GM12878 (cell line): ENCODE measurements around the gene MYO18B. TPM values are rescaled to one million over a fixed set of nuclear protein-coding genes. Genes with fewer than 3 reads are reported as not detected.

Source experiments
- ATAC-seq: fragments of 200-7000 bp; cut with Tn5 transposase; 3 replicates; pipeline ENCODE4 v1.9.1; 2020; ENCODE audit warnings: mild to moderate bottlenecking, moderate library complexity
- BruUV-seq: library from RNA; stranded (reverse); fragments of 400-500 nt; replicated peaks from 2 replicates; lab custom pipeline; 2021; lab: Mats Ljungman, UMichigan
- CTCF ChIA-PET: fragments of 300-600 bp; sonication (Branson Sonifier 250); formaldehyde crosslinking; extraction: SDS; loops from one replicate; lab custom pipeline; 2021; ENCODE audit warnings: inconsistent platforms; lab: Yijun Ruan, JAX
- POLR2A ChIA-PET: fragments of 350-600 bp; formaldehyde crosslinking; extraction: SDS; loops from one replicate; lab custom pipeline; 2021; ENCODE audit warnings: inconsistent platforms; lab: Charles Lee
- RAD21 ChIA-PET: fragments of 300-600 bp; sonication (Branson Sonifier 250); formaldehyde crosslinking; loops from one replicate; lab custom pipeline; 2023; ENCODE audit warnings: antibody characterized with exemption; ENCODE audit not compliant: unreplicated experiment; lab: Charles Lee
- SMC1A ChIA-PET: fragments of 300-600 bp; sonication (Branson Sonifier 250); formaldehyde crosslinking; loops from one replicate; lab custom pipeline; 2023; ENCODE audit not compliant: unreplicated experiment, uncharacterized antibody; lab: Charles Lee
- DNase-seq: peaks from one replicate; pipeline ENCODE4 v3.0.0-alpha.2; 2011; ENCODE audit warnings: low read depth, low spot score
- FAIRE-seq: peaks from 3 replicates; lab custom pipeline; 2011; peaks lifted over from hg19 to GRCh38; lab: Jason Lieb, UNC
- H2AFZ ChIP-seq: 2 replicates; pipeline ENCODE4 v1.6.0; 2011; ENCODE audit warnings: low read depth, low read length, control low read depth; ENCODE audit not compliant: control insufficient read depth
- H3K27ac ChIP-seq: 2 replicates; pipeline ENCODE4 v1.5.1; 2011; ENCODE audit warnings: control low read depth; ENCODE audit not compliant: control insufficient read depth, insufficient read depth
- H3K27me3 ChIP-seq, 2 experiments: replicated peaks in 1 of 2; 2 replicates each; pipeline versions ENCODE4 v1.6.0 to v1.6.1; 2011; ENCODE audit warnings: low read length in 1 of 2; ENCODE audit not compliant: control insufficient read depth in 2 of 2, insufficient read depth in 2 of 2
- H3K36me3 ChIP-seq, 2 experiments: 2 replicates each; pipeline ENCODE4 v1.5.1; 2011; ENCODE audit warnings: low read length in 1 of 2; ENCODE audit not compliant: control insufficient read depth in 2 of 2, insufficient read depth in 2 of 2
- H3K4me1 ChIP-seq: 2 replicates; pipeline ENCODE4 v1.6.1; 2011; ENCODE audit warnings: mild to moderate bottlenecking, low read length, moderate library complexity, mixed read lengths; ENCODE audit not compliant: control insufficient read depth, insufficient read depth
- H3K4me2 ChIP-seq: 2 replicates; pipeline ENCODE4 v1.6.0; 2011; ENCODE audit warnings: control low read depth; ENCODE audit not compliant: control insufficient read depth, insufficient read depth
- H3K4me3 ChIP-seq: fragments of 200-600 bp; sonication (generic); 2 replicates; pipeline ENCODE4 v1.5.1; 2016
- H3K79me2 ChIP-seq: 2 replicates; pipeline ENCODE4 v1.6.0; 2011; ENCODE audit warnings: low read length; ENCODE audit not compliant: control insufficient read depth, insufficient read depth
- H3K9ac ChIP-seq: 2 replicates; pipeline ENCODE4 v1.8.0; 2011; ENCODE audit warnings: low read length, control low read depth, mixed read lengths; ENCODE audit not compliant: control insufficient read depth, insufficient read depth
- H3K9me3 ChIP-seq: replicated peaks from 3 replicates; pipeline ENCODE4 v1.5.1; 2011; ENCODE audit warnings: mild to moderate bottlenecking, low read length; ENCODE audit not compliant: control insufficient read depth, insufficient read depth
- H4K20me1 ChIP-seq: 2 replicates; pipeline ENCODE4 v1.6.0; 2011; ENCODE audit not compliant: control insufficient read depth, insufficient read depth
- BACH1 ChIP-seq: fragments of 450-650 bp; IDR thresholded peaks from 2 replicates; pipeline ENCODE4 v1.6.1; 2017; ENCODE audit warnings: mild to moderate bottlenecking, borderline replicate concordance
- BRCA1 ChIP-seq: IDR thresholded peaks from 2 replicates; pipeline ENCODE4 v1.6.1; 2011; ENCODE audit warnings: low read depth, low read length, improper control_type of control experiment
- CBX5 ChIP-seq: sonication (generic); IDR thresholded peaks from 2 replicates; pipeline ENCODE4 v1.6.1; 2016; ENCODE audit warnings: low read depth, moderate library complexity, mild to moderate bottlenecking, inconsistent platforms
- CHD1 ChIP-seq: IDR thresholded peaks from 2 replicates; pipeline ENCODE4 v1.6.1; 2012; ENCODE audit warnings: low read depth, low read length, improper control_type of control experiment
- CHD2 ChIP-seq: IDR thresholded peaks from 2 replicates; pipeline ENCODE4 v1.6.1; 2011; ENCODE audit warnings: low read depth, low read length, improper control_type of control experiment, borderline replicate concordance
- FOS ChIP-seq: IDR thresholded peaks from 3 replicates; pipeline ENCODE4 v1.6.1; 2011; ENCODE audit warnings: borderline replicate concordance; ENCODE audit not compliant: insufficient read length; ENCODE audit errors: extremely low read depth
- GABPA ChIP-seq: IDR thresholded peaks from 2 replicates; pipeline ENCODE4 v1.6.1; 2014; ENCODE audit warnings: antibody characterized with exemption, low read depth, mild to moderate bottlenecking, inconsistent platforms
- MEF2A ChIP-seq: IDR thresholded peaks from 2 replicates; pipeline ENCODE4 v1.6.1; 2011; ENCODE audit warnings: low read depth, mild to moderate bottlenecking, low read length, moderate library complexity; ENCODE audit not compliant: insufficient read depth
- MEF2B ChIP-seq: fragments of 450-650 bp; IDR thresholded peaks from 2 replicates; pipeline ENCODE4 v1.6.1; 2018; ENCODE audit warnings: mild to moderate bottlenecking, moderate library complexity; ENCODE audit not compliant: partially characterized antibody, poor library complexity, severe bottlenecking
- MYB ChIP-seq: fragments of 150-350 bp; IDR thresholded peaks from 2 replicates; pipeline ENCODE4 v1.6.1; 2014; ENCODE audit warnings: mild to moderate bottlenecking, low read depth, low read length, borderline replicate concordance
- MYC ChIP-seq: IDR thresholded peaks from 2 replicates; pipeline ENCODE4 v1.6.1; 2011; ENCODE audit warnings: mild to moderate bottlenecking, low read length, moderate library complexity, inconsistent platforms; ENCODE audit not compliant: insufficient read depth, insufficient replicate concordance, insufficient read length, severe bottlenecking
- NBN ChIP-seq: fragments of 450-650 bp; IDR thresholded peaks from 2 replicates; pipeline ENCODE4 v1.6.1; 2016
- RUNX3 ChIP-seq: IDR thresholded peaks from 2 replicates; pipeline ENCODE4 v1.6.1; 2012; ENCODE audit warnings: low read length, inconsistent platforms
- TCF7 ChIP-seq: IDR thresholded peaks from 2 replicates; pipeline ENCODE4 v1.6.1; 2014; ENCODE audit warnings: antibody characterized with exemption, borderline replicate concordance
- ZNF207 ChIP-seq: fragments of 450-650 bp; IDR thresholded peaks from 2 replicates; pipeline ENCODE4 v1.6.1; 2014; ENCODE audit warnings: antibody characterized with exemption, mild to moderate bottlenecking, borderline replicate concordance
- ZNF217 ChIP-seq: fragments of 450-650 bp; IDR thresholded peaks from 2 replicates; pipeline ENCODE4 v1.6.1; 2017; ENCODE audit warnings: antibody characterized with exemption, mild to moderate bottlenecking
- WGBS: methylation state at CpG from one replicate; pipeline ENCODE4 v1.1.6; 2016; ENCODE audit warnings: low lambda C conversion rate; ENCODE audit not compliant: insufficient replicate concordance, insufficient coverage; ENCODE audit errors: missing lambda C conversion rate; 5-methylcytosine and 5-hydroxymethylcytosine counted together
- in situ Hi-C: fragments of 300-500 bp; cut with MboI; formaldehyde crosslinking; loops from 9 replicates; pipeline ENCODE4 v1.14.3; 2018; ENCODE audit warnings: mixed read lengths
- intact Hi-C: fragments of 100-400 bp; cut with micrococcal nuclease; formaldehyde crosslinking; loops from one replicate; pipeline ENCODE4 v1.14.2; 2022; ENCODE audit not compliant: unreplicated experiment
- polyA plus RNA-seq, 11 experiments: library from polyadenylated mRNA; depleted of rRNA in 4 of 11; unstranded in 6 of 11; stranded (reverse) in 5 of 11; fragments of >200 nt; fragmentation: Nextera tagmentation in 4 of 11; fragmentation: Illumina TruSeq in 1 of 11; extraction: Ambion mirVana in 4 of 11; extraction: Trizol in 1 of 11; gene quantifications; 1 replicate in 1 of 11; 2 replicates in 10 of 11; pipeline versions ENCODE4 v1.2.1 to v1.2.3, GENCODE V29; 2011 to 2016; ENCODE audit warnings: inconsistent platforms in 2 of 11, missing spikeins in 2 of 11, low read depth in 1 of 11
- total RNA-seq, 4 experiments: library from RNA; depleted of rRNA in 3 of 4; stranded (reverse); fragments of >200 nt in 3 of 4; fragmentation: Illumina TruSeq in 1 of 4; extraction: Trizol in 1 of 4; gene quantifications; 2 replicates each; pipeline versions ENCODE4 v1.2.1 to v1.2.3, GENCODE V29; 2013 to 2021
- TF ChIP-seq, protein P1 (sequence below): fragments of 450-650 bp; IDR thresholded peaks from 2 replicates; pipeline ENCODE4 v1.6.1; 2017; ENCODE audit warnings: mild to moderate bottlenecking, low read depth, inconsistent platforms; ENCODE audit not compliant: poor library complexity, severe bottlenecking
- TF ChIP-seq, protein P2 (sequence below): fragments of 150-350 bp; IDR thresholded peaks from 2 replicates; pipeline ENCODE4 v1.6.1; 2014; ENCODE audit warnings: mild to moderate bottlenecking, low read depth, low read length
- TF ChIP-seq, protein P3 (sequence below): fragments of 450-650 bp; IDR thresholded peaks from 2 replicates; pipeline ENCODE4 v1.6.1; 2014; ENCODE audit warnings: mild to moderate bottlenecking

MYO18B gene
- total and polyA plus RNA-seq, 10 of the 15 experiments (the other 5 are each of a cell fraction or from before 2014, with no cell fraction given) = 0.05 to 2.1 (median 0.51) TPM; not detected in 1

DNA sequence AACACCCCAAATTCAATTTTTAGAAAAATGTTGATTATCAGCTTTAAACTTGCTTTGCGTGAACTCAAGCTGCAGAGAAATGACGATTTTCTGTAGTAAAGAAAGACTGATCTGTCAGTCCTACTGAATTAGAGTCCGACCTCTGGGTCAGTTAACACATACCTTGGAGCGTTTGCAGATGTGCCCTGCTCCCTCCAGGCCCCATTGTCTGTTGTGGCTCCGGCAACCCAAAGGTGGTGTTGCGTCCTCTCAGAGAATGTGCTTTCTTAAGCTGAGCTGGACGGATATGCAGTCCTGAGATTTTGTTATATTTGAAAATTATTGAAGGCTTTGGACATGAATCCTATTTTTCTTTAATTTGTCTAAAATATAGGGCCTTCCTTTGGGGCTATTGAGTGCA, 31.5 kb upstream of the MYO18B start (continued):
- TF ChIP-seq CBX5 = no peak
- no peak for TF ChIP-seq NBN
- no peak for TF ChIP-seq CHD2
- TF ChIP-seq ZNF207 = no peak

DNA sequence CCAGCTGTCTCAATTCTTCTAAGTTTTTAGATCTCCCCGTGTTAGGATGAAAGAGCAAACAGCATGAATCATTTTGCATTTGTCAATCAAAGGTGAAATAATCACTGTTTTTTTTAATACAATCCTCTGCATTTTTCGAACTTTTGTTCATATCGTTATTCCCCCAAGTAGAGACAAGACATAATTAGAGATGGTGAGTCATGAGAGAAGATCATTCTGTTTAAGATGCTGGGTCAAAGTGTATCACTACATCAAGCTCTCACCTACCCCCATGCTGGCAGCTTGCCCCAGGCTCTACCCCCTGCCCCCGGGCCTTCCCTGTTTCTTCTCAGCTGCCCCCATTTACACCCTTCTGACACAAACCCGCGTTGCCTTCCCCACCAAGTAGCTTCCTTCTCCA, 30.5 kb upstream of the MYO18B start:
- ChIA-PET POLR2A (no interaction called here), RAD21 (interaction anchor here (1.5 kb wide), 1 partner anchor 167 kb away, joined by 6 read pairs; no protein-coding TSS in a partner anchor), CTCF (interaction anchor here (0.5 to 1.5 kb wide), 5 partner anchors 9 to 455 kb away, joined by 3 to 5 read pairs (median 4); no protein-coding TSS in a partner anchor), SMC1A (interaction anchor here (0.7 to 2.3 kb wide), 3 partner anchors 9 to 167 kb away, joined by 3 to 10 read pairs (median 4); no protein-coding TSS in a partner anchor)
- in situ Hi-C loops = no loop called here
- ATAC-seq (no peak), FAIRE-seq (no peak), DNase-seq (no peak)
- Histone ChIP-seq H3K27ac (no peak overlapping the region), H3K4me2 (no peak overlapping the region), H3K4me1 (peaks cover 5% of the 10 kb centered on the region; the same call in 1 of the 2 replicates), H3K36me3 (peaks cover 3 to 10% of the 10 kb centered on the region in 2 experiments), H3K9ac (no peak overlapping the region), H3K79me2 (no peaks in the 10 kb centered on the region), H3K4me3 (no peak overlapping the region), H4K20me1 (no peaks in the 10 kb centered on the region), H3K9me3 (no peaks in the 10 kb centered on the region), H3K27me3 (no peaks in the 10 kb centered on the region), H2AFZ (no peak overlapping the region)
- intact Hi-C loops = no loop called here
- 99% methylated on average over 5 of the region's 6 CpGs for WGBS
- BruUV-seq = no TSS peak
- TF ChIP-seq MYC = no peak
- no peak for TF ChIP-seq MEF2B
- no peak for TF ChIP-seq CHD1
- TF ChIP-seq FOS = no peak
- TF ChIP-seq, protein P1, sequence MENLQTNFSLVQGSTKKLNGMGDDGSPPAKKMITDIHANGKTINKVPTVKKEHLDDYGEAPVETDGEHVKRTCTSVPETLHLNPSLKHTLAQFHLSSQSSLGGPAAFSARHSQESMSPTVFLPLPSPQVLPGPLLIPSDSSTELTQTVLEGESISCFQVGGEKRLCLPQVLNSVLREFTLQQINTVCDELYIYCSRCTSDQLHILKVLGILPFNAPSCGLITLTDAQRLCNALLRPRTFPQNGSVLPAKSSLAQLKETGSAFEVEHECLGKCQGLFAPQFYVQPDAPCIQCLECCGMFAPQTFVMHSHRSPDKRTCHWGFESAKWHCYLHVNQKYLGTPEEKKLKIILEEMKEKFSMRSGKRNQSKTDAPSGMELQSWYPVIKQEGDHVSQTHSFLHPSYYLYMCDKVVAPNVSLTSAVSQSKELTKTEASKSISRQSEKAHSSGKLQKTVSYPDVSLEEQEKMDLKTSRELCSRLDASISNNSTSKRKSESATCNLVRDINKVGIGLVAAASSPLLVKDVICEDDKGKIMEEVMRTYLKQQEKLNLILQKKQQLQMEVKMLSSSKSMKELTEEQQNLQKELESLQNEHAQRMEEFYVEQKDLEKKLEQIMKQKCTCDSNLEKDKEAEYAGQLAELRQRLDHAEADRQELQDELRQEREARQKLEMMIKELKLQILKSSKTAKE = no peak
- TF ChIP-seq MYB = no peak
- no peak for TF ChIP-seq BACH1
- no peak for TF ChIP-seq GABPA
- no peak for TF ChIP-seq RUNX3
- TF ChIP-seq, protein P2, sequence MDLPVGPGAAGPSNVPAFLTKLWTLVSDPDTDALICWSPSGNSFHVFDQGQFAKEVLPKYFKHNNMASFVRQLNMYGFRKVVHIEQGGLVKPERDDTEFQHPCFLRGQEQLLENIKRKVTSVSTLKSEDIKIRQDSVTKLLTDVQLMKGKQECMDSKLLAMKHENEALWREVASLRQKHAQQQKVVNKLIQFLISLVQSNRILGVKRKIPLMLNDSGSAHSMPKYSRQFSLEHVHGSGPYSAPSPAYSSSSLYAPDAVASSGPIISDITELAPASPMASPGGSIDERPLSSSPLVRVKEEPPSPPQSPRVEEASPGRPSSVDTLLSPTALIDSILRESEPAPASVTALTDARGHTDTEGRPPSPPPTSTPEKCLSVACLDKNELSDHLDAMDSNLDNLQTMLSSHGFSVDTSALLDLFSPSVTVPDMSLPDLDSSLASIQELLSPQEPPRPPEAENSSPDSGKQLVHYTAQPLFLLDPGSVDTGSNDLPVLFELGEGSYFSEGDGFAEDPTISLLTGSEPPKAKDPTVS = no peak
- TF ChIP-seq, protein P3, sequence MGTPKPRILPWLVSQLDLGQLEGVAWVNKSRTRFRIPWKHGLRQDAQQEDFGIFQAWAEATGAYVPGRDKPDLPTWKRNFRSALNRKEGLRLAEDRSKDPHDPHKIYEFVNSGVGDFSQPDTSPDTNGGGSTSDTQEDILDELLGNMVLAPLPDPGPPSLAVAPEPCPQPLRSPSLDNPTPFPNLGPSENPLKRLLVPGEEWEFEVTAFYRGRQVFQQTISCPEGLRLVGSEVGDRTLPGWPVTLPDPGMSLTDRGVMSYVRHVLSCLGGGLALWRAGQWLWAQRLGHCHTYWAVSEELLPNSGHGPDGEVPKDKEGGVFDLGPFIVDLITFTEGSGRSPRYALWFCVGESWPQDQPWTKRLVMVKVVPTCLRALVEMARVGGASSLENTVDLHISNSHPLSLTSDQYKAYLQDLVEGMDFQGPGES = no peak
- no peak for TF ChIP-seq TCF7
- no peak for TF ChIP-seq MEF2A
- no peak for TF ChIP-seq BRCA1
- no peak for TF ChIP-seq ZNF217
